ENCODE results near the gene WIPI1.
"Not testable (repeated sequence)": the region's sequence is repeated elsewhere in the genome, so short reads cannot be mapped to it uniquely, and the experiment has no call there.

WIPI1 gene

DNA sequence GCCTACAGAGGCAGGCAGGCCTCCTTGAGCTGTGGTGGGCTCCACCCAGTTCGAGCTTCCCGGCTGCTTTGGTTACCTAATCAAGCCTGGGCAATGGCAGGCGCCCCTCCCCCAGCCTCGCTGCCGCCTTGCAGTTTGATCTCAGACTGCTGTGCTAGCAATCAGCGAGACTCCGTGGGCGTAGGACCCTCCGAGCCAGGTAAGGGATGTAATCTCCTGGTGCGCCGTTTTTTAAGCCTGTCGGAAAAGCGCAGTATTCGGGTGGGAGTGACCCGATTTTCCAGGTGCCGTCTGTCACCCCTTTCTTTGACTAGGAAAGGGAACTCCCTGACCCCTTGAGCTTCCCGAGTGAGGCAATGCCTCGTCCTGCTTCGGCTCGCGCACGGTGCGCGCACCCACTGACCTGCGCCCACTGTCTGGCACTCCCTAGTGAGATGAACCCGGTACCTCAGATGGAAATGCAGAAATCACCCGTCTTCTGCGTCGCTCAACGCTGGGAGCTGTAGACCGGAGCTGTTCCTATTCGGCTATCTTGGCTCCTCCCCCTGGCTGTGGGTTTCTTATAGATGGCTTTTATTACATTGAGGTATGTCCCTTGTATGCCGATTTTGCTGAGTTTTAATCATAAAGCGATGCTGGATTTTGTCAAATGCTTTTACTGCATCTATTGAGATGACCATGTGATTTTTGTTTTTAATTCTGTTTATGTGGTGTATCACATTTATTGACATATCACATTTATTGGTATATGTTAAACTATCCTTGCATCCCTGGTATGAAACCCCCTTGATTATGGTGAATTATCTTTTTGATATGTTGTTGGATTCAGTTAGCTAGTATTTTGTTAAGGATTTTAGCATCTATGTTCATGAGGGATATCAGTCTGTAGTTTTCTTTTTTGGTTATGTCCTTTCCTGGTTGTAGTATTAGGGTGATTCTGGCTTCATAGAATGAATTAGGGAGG is 43.4 kb downstream of the WIPI1 start:
- not testable (repeated sequence) for DNase-seq

DNA sequence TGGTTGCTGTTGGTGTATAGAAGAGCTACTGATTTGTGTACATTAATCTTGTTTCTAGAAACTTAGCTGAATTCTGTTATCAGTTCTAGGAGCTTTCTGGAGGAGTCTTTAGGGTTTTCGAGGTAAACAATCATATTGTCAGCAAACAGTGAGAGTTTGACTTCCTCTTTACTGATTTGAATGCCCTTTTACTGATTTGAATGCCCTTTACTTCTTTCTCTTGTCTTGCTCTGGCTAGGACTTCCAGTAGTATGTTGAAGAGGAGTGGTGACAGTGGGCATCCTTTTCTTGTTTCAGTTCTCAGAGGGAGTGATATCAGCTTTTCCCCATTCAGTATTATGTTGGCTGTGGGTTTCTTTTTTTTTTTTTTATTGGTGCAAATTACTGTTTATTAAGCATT is 49.6 kb downstream of the WIPI1 start:
- not testable (repeated sequence) for DNase-seq

DNA sequence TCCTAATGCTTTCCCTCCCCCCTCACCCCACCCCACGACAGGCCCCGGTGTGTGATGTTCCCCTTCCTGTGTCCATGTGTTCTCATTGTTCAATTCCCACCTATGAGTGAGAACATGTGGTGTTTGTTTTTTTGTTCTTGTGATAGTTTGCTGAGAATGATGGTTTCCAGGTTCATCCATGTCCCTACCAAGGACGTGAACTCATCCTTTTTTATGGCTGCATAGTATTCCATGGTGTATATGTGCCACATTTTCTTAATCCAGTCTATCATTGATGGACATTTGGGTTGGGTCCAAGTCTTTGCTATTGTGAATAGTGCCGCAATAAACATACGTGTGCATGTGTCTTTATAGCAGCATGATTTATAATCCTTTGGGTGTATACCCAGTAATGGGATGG is 53.5 kb downstream of the WIPI1 start:
- DNase-seq: not testable (repeated sequence)

DNA sequence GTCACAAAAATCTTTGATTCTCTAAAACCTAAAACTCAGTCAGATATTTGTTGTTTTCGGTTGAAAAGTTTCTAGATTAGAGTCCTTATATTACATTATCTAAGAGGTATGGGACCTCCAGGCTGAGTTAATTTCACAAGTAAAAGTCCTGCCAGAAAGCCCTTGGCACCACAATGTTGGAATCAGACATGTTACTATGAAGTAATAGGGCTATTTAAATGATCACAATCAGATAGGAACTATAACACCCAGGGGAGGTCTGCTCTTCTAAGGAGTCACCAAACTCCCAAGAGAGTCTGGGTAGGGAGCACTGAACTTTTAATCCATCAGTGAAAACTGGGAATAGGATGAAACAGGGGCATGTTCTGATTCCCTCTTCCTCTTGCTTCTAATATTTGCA is 54.2 kb downstream of the WIPI1 start:
- no peak for DNase-seq

DNA sequence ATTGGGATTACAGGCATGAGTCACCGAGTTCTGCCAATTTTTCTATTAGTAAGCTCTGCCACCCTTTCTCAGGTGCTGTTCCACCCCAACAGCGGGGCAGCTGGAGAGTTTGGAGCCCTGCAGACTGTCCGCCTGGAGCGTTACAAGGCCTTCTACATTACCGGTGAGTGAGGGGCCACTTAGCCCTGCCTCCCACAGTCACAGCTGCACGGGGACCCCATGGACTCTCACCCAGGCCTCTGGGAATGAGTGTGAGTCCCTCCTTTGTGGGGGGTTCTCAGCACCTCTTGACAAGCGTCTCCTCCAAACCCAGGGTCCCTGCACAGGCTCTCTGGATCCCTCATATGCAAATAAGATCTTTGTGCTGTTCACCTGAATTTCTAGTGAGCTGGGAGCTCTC is 56.0 kb downstream of the WIPI1 start:
- no peak for DNase-seq

DNA sequence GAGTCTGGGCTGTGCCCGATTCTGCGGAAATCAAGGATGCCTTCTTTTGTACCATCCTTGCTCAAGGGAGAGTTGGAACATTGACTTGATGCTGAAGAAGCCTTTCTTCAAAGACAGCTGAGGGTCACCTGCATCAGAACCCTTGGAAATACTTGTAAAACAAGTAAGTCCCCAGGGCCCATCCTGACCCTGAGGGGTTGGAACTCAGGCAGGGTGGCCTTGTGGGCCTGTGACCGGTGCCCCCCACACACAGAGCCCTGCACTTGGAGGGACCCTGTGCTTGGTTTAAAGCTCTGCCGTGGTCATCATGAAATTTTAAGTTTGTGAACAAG is 56.9 kb downstream of the WIPI1 start:
- DNase-seq: no peak

DNA sequence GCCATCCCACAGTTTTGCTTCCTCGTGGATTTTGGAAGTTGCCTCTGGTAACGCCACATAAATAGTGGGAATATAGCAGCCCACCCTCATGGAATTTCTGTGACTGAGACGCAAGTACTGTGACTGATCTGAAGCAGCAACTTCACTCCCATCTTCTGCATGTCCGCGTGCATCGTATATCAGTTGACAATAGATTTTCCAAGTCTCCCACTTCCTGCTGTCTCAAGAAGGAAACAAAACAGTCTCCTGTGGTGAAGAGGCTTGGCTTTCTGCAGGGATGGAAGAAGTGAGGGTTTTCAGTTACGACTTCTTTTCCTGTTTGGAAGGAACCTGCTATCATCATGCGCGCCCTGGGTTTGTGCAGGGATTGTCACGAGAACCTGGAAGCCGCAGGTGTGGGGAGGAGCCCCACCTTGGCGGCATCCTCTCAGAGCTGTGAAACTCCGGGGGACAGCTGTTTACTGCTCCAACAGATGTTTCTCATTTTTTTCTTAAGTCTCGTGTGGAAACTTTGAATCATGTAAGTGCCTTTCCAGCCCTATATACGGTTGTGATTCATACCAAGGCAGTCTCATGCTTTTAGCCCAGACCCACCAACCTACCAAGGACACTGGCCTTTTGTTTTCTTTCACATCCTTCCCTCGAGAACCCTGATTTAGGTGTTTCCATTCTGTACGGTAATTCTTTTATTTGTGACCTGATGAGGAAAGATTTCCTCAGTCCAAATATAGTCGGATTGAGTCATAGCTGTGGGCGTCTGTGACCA is 57.5 kb downstream of the WIPI1 start:
- DNase-seq: no peak

DNA sequence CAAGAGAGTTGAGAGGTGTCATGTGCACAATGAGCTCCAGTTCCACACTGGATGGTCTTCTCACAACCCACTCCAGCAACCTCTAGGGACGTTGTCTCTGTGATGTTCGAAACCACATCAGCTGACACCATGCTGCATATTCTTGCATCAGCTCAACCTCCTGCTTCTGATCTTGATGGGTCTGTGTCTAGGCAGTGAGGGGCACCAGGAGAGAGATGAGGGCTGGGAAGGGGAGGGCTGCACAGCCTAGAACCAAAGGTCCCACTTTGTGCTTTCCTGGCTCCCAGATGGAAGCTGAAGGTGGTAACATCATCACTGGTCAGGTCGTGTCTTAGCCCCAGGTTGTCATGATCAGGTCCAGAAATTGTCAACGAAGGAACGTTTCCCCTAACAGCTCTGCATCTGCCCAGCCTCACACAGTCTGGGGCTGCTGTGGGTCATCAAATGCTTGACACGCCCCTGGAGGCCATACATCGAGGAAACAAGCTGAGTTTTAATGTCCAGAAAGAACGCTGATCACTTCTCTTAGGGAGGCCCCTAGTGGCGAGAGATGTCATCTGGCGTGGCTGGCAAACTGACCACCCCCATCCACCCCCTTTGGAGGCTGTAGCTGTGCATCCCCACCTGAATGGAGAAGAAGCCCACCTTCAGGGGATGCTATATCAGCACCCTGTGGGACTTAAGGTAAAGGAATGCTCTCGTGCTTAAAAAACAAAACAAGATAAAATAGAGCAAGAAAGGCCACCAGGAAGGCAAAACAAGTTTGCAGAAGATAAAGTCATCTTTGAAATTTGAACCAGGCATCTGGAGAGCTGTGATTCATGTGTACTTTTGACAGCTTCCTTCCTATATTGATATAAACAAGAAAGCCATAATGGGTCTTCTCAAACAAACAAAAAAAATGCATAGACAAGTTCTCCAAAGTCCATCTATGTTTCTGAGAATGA is 58.3 kb downstream of the WIPI1 start:
- peak; percentile 56 for DNase-seq

DNA sequence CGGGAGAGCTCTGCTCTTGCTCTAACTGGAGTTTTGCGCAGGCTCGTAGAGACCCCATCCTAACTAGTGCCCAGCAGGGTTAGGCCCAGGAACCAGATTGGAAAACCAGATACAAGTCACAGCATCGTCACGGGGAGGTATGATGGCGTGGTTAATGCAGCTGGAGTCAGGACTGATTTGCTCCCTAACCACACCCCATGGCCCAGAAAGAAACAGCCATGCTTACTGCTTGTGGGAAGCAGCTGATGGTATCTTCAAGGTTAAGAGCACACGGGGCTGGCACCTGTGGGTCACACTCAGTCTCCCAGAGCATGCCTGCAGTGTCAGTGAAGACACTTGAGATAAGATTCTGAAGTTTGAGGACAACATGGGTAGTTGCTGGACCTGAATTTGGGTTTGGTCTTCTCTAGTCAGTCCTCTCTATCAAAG is 60.2 kb downstream of the WIPI1 start:
- DNase-seq: no peak

DNA sequence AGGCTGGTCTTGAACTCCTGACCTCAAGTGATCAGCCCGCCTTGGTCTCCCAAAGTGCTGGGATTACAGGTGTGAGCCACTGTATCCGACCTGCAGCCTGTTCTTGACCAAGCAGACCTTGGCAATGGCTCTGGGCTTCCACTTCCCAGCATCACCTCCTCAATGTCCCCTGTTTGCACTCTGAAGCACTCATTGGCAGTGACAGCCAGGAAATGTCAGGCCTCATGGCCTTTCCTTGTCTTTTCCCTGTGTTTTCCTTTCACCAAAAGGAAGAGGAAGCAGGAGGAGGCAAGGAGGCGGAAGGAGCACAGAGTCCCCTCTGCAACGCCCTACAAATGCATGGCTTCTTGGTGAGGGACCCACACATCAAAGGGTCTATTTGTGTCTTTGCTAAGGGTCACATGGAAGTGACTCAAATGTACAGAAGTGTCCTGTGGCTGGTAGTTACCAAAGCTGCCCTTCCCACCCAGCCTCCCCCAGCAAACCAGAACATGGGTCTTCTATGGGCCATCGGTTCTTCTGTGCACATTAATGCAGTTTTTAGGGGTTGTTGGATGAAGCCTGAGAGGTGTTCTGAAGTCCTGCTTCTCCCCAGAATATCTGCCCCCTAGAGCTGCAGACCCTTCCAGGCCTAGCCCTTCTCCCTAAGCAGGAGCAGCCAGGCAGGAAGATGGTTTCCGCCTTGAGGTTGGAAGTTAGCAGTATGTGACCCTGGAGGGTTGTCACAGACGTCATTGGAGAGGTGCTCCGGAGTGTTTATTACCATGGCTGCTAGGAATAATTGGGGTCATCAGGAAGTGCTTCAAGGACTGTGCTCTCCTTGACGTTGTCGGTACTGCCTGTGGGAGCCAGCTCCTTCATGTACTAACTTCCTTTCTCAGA is 60.8 kb downstream of the WIPI1 start:
- DNase-seq: no peak

DNA sequence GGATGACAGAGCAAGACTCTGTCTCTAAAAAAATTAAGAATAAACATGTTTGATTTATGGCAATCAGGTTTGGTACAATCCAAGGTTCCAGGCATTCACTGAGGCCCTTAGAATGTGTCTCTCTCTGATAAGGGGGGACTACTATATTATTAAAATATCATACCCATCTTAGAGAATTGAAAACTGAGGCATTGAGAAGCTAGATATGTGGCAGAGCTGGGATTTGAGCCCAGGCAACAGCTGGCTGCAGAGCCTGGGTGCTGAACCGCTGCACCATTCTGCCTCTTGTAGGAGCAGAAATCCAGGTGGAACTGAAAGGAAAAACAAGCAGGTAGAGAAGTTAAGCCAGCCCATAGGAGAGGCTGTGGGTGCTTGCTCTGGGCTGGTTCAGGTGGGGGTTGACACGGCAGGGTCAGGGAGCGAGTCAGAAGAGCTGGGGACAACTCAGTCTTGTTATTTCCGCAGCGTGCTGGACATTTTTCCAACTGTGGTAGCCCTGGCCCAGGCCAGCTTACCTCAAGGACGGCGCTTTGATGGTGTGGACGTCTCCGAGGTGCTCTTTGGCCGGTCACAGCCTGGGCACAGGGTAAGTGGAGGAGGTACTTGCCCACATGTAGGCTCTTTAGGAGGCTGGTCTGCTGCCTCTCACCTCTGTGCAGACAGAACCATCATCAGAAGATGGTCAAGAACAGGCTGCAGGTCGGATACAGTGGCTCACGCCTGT is 62.5 kb downstream of the WIPI1 start:
- no peak for DNase-seq

DNA sequence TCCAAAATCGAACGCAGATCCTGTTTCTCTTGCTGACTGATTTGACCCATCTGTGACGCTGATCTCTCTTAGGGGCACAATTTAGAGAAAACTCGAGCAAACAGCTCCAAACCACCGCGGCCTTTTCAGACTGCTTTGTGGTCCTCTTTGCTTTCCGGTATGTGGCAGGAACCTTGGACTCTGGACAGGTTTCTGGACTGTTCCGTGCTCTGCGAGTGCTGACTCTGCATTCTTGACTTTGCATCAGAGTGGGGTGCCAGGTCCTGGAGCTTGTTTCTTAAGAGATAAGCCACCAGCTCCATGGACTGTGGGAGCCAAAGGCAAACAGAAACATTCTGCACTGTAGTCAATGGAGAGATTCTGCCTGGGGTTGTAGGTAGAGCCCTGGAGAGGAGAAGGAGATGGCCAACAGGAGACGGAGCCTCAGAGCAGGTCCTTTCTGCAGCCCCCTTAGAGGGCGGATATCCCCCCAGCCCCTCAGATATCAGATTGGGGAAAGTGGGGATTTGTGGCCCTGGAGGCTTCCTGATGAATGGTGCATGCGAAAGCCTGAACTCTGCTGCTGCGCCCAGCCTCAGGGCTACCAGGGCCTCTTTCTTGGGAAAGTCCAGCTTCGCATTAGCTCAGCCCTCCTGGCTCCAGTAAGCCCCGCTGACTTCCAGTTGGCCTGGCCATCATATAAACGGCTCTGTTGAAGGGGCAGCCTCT is 65.6 kb downstream of the WIPI1 start:
- DNase-seq: no peak

DNA sequence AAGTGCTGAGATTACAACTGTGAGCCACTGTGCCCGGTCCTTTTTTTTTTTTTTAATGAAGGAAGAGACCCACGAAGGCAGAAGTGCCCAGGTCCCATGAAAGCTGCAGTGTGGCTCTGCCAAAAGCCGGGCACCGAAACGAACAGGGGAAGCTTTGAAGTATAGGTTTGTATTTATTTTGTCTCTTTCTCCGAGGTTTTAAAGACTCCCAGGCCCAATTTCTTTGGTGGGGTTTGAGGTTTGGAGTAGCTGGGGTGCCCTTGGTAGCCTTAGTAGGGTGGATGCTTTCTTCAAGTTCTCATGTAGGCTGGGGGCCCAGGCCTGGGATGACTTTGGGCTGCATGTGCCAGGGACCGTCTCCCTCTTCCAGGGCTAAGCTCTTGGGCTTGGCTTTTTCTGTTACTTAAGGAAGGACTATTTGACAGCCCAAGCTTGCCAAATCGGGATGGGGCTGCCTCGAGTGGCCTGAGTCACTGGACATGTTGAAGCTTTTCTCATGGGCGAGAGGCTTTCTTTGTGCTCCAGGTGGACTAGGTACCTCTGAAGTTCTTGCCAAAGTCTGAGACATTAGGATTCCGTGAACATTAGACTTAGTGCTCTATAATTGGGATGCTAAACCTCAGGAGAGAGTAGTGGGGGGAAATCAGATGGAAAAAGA is 66.3 kb downstream of the WIPI1 start:
- DNase-seq: no peak

DNA sequence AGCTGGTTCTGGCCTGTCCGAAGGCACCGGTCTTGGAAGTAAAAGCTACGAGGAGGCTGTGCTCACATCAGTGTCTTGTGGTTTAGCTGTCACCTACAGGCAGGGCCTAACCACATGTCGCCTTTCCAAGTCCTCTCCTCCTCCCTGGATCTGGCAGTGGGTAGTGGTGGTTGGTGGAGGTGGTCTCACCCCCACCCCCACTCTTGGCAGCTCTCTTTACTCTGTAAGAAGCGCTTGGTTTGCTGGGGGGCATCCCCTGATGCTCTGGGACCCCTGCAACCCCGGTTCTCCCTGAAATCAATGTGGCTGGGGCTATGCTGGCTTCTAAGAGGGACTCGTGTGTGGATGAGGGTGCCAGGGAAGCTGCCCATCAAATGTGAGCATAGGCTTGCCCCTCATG is 68.3 kb downstream of the WIPI1 start:
- DNase-seq: no peak

DNA sequence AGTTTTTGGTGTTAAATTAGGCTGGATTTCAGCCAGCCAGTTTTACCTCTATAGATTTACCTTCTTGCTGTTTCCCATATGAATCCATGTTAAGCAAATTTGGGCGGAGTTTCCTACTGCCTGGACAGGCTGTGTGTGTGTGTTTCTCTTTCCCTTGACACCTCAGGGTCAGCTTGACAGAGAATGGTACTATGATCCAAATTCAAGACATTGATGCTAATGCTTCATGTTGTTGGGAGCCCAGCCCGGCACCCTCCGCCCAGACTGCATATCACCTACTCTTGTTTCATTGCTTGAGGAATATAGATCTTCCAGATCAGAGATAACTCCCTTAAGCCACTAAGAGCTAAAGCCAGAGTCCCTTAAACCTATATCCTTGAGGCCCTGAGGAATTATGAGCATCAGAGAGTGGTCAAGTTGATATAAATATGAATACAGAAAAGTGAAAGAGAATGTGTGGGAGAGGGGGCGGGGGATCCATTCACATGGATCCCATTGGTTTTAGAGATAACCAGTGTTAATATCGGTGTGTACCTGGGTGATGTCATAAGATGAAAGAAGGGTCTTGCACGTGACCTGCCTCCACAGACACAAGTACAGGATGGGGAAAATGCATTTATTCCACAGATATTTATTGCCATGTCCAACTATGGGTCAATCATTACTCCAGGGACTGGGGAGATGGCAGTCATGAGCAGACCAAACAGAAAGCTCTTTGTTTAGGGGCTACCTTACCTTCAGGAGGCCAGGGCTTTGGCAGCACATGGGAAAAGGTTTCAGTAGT is 69.7 kb downstream of the WIPI1 start:
- no peak for DNase-seq

DNA sequence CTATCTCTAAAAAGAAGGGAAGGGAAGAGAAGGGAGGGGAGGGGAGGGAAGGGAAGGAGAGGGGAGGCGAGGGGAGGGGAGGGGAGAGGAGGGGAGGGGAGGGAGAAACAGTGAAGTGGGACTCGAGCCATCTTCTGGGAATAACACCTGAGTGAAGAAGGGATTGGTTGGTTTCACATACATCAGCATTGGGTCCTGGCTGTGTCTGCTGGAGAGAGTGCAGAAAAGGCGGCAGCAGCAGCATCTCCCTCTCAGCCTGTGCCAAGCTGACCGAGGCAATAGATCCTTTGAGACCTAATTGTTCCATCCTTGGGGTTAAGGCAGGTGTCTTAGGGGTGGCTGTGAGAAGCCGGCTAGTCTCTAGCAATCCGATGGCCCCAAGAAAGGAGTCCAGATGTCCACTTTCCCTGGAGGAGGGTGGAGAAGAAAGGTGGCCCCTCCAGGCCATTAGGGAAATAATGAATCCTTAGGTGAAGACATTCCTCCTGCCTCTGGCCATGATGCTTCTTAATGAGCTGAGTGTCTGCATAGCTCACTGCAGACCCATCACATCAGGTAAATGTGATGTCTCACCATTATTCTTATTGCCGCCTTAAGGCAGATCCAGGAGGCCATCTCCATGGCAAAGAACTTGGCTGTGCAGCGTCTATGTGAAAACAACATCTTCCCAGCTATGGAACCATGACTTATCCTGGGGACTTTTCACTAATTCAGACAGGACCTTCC is 71.6 kb downstream of the WIPI1 start:
- no peak for DNase-seq

DNA sequence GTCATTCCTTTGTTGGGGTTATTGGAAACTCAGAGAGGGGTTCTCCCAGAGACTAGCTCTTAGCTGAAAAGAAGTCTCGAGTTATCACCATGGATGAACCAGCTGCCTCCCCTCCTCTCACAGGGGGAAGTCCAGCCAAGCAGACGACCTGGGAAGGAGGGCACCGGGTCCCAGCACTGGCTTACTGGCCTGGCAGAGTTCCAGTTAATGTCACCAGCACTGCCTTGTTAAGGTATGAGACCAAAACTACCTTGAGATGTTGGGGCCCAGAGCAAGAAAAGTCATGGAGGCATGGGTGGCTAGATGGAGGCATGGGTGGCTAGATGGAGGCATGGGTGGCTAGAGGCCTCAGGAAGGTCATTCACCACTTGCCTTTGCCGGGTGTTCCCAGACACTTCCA is 72.4 kb downstream of the WIPI1 start:
- DNase-seq: no peak

DNA sequence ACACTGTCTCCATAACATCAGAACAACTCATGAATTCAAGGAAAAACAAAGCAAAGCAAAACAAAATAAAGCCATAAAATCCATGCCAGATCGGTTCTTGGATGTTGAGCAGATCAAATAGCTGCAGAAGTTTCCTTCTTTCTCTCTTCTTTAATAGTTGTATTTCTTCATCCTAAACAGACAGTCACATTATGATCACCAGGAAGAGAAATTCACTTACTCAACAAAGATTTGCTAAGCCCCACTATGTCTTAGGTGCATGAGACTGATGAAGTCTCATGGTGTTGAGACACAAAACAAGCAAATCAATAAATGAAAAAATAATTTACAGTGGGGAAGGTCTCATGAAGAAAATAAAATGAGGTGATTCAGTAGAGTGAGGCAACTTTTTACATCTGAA is 72.8 kb downstream of the WIPI1 start:
- DNase-seq: no peak
